HFF-Myc (cell line): ENCODE results near the gene MCEE.

Source experiments
- DNase-seq: peaks from one replicate; pipeline ENCODE4 v3.0.0-alpha.2; 2011; ENCODE audit warnings: low read depth; ENCODE audit errors: extremely low read depth
- H3K4me3 ChIP-seq: replicated peaks from 2 replicates; pipeline ENCODE4 v1.5.1; 2011; ENCODE audit warnings: low read depth, mild to moderate bottlenecking, control low read depth, low read length
- TF ChIP-seq, protein P1 (sequence below): IDR thresholded peaks from 2 replicates; pipeline ENCODE4 v1.5.1; 2012; ENCODE audit warnings: mild to moderate bottlenecking, low read depth, low read length, control low read depth; ENCODE audit errors: missing control alignments

The MCEE gene

GRCh38 chr2:71155846-71156245, 25.8 kb upstream of the MCEE start:
- TF ChIP-seq, protein P1, sequence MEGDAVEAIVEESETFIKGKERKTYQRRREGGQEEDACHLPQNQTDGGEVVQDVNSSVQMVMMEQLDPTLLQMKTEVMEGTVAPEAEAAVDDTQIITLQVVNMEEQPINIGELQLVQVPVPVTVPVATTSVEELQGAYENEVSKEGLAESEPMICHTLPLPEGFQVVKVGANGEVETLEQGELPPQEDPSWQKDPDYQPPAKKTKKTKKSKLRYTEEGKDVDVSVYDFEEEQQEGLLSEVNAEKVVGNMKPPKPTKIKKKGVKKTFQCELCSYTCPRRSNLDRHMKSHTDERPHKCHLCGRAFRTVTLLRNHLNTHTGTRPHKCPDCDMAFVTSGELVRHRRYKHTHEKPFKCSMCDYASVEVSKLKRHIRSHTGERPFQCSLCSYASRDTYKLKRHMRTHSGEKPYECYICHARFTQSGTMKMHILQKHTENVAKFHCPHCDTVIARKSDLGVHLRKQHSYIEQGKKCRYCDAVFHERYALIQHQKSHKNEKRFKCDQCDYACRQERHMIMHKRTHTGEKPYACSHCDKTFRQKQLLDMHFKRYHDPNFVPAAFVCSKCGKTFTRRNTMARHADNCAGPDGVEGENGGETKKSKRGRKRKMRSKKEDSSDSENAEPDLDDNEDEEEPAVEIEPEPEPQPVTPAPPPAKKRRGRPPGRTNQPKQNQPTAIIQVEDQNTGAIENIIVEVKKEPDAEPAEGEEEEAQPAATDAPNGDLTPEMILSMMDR = no peak
- no peak for DNase-seq
- H3K4me3 ChIP-seq = no peak overlapping the region

DNA sequence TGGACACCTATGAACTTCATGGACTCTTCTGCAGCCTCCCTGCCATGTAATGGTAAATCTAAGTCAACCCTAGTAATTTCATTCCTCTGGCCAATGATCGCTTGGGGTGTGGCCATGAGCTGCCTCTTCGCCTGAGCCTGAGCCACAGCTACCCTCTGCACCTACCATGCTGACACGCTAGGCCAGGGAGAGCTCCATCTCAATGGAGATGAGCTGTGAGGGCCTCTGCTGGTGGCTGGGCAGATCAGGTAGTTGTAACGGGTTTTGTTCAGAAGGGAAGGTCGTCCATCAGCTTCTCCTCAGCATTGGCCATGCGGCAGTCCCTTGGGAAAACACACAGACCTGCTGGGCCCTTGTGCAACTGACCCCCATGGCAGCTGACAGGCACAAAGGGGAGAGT, 24.8 kb upstream of the MCEE start:
- TF ChIP-seq, protein P1 = no peak
- H3K4me3 ChIP-seq = no peak overlapping the region
- DNase-seq = no peak

DNA sequence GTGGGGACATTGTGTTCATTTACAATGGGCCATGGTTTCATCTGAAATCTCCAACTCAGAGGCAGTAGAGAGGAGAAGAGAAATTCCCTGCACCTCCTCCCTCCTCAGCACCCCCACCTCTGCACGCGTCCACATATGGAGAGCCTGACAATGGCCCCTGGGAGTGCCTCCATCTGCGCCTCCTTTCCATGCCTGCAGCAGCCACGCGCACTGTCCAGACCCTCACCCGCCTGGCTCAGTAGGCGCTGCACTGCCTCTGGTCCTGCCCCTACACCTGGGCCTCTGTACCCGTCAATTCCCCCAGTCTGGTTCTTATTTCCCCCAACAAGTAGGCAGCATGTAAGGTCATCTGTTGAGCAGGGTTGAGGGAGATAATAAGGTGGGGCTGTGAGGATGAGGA, 24.2 kb upstream of the MCEE start:
- H3K4me3 ChIP-seq = no peak overlapping the region
- DNase-seq = no peak

GRCh38 chr2:71153585-71154224, 23.7 kb upstream of the MCEE start:
- DNase-seq = no peak
- H3K4me3 ChIP-seq = no peak overlapping the region
- TF ChIP-seq, protein P1 = no peak

More for the DNA sequence above, 24.2 kb upstream of the MCEE start:
- TF ChIP-seq, protein P1 = no peak

GRCh38 chr2:71151620-71152019, 21.6 kb upstream of the MCEE start:
- H3K4me3 ChIP-seq = no peak overlapping the region
- TF ChIP-seq, protein P1 = no peak
- DNase-seq = no peak

GRCh38 chr2:71150082-71150816, 20.2 kb upstream of the MCEE start:
- no peak overlapping the region for H3K4me3 ChIP-seq
- no peak for DNase-seq
- TF ChIP-seq, protein P1 = no peak
